Spleen (tissue), 11 donors: Measurements from ENCODE around the gene SPON1. TPM values are rescaled to one million over a fixed set of nuclear protein-coding genes. Genes with fewer than 3 reads are reported as not detected.
"Not testable (repeated sequence)": the region's sequence is repeated elsewhere in the genome, so short reads cannot be mapped to it uniquely, and the experiment has no call there.

ENCODE experiments used
- DNase-seq: peaks from one replicate; pipeline ENCODE4 v3.0.0-alpha.2; 2020
- H3K27ac ChIP-seq, 8 donors: fragments of 200-600 bp; sonication (generic) in 7 of 8; 1 replicate in 4 of 8; 2 replicates in 4 of 8; pipeline versions ENCODE4 v1.5.0 to v1.8.0; 2016 to 2021; ENCODE audit warnings: inconsistent platforms in 4 of 8, mild to moderate bottlenecking in 4 of 8, moderate library complexity in 1 of 8
- H3K27me3 ChIP-seq, 7 donors: fragments of 200-600 bp; sonication (generic) in 6 of 7; replicated peaks in 1 of 7; 1 replicate in 4 of 7; 2 replicates in 3 of 7; pipeline versions ENCODE4 v1.5.0 to v1.8.0; 2016 to 2021; ENCODE audit warnings: inconsistent platforms in 3 of 7, mild to moderate bottlenecking in 1 of 7
- H3K36me3 ChIP-seq, 6 donors: fragments of 200-600 bp; sonication (generic) in 5 of 6; 1 replicate in 4 of 6; 2 replicates in 2 of 6; pipeline versions ENCODE4 v1.5.0 to v1.8.0; 2016 to 2021; ENCODE audit warnings: inconsistent platforms in 2 of 6
- H3K4me1 ChIP-seq, 6 donors: fragments of 200-600 bp; sonication (generic) in 5 of 6; 1 replicate in 3 of 6; 2 replicates in 3 of 6; pipeline versions ENCODE4 v1.5.0 to v1.8.0; 2016 to 2021; ENCODE audit warnings: inconsistent platforms in 3 of 6
- H3K4me3 ChIP-seq, 8 donors: fragments of 200-600 bp; sonication (generic) in 7 of 8; 1 replicate in 4 of 8; 2 replicates in 4 of 8; pipeline versions ENCODE4 v1.5.0 to v1.8.0; 2016 to 2021; ENCODE audit warnings: inconsistent platforms in 4 of 8, mild to moderate bottlenecking in 4 of 8, moderate library complexity in 2 of 8
- H3K9me3 ChIP-seq, 8 donors: fragments of 200-600 bp; sonication (generic) in 7 of 8; 1 replicate in 4 of 8; 2 replicates in 4 of 8; pipeline versions ENCODE4 v1.5.0 to v1.8.0; 2016 to 2021; ENCODE audit warnings: inconsistent platforms in 4 of 8
- POLR2A ChIP-seq, 3 donors: fragments of 450-650 bp; IDR thresholded peaks; one replicate each; pipeline ENCODE4 v1.5.1; 2017; ENCODE audit warnings: antibody characterized with exemption in 3 of 3, mild to moderate bottlenecking in 1 of 3
- POLR2AphosphoS5 ChIP-seq, 3 donors: sonication (generic); formaldehyde crosslinking; IDR thresholded peaks; one replicate each; pipeline ENCODE4 v1.5.1; 2017; ENCODE audit warnings: antibody characterized with exemption in 3 of 3
- WGBS, 5 donors: extraction: QIAGEN DNeasy Blood & Tissue Kit in 3 of 5; methylation state at CpG; one replicate each; pipeline versions ENCODE4 v1.1.5 to v1.1.7; 2013 to 2018; 5-methylcytosine and 5-hydroxymethylcytosine counted together
- intact Hi-C: fragments of 100-400 bp; cut with DNase I; formaldehyde crosslinking; loops from one replicate; pipeline ENCODE4 v1.15.0; 2023; ENCODE audit warnings: low total_unique reads
- polyA plus RNA-seq, 3 donors: library from polyadenylated mRNA; stranded (reverse); fragments of 200-250 nt; gene quantifications; one replicate each; pipeline ENCODE4 v1.2.1, GENCODE V29; 2013
- total RNA-seq, 7 donors: library from RNA; depleted of rRNA in 3 of 7; stranded (reverse); fragments of >200 nt in 3 of 7; fragmentation: NEBNext Ultra II Directional in 4 of 7; extraction: Animal tissue kit (Norgen Biotek cat#: 25700) in 4 of 7; gene quantifications; one replicate each; pipeline versions ENCODE4 v1.1.0 to v1.2.1, GENCODE V29; 2016 to 2021
- TF ChIP-seq, protein P1 (sequence below), 11 experiments: fragments of 200-600 bp in 7 of 11; fragments of 450-650 bp in 4 of 11; sonication (generic) in 4 of 11; IDR thresholded peaks in 8 of 11; conservative IDR thresholded peaks in 3 of 11; 1 replicate in 7 of 11; 2 replicates in 4 of 11; pipeline versions ENCODE4 v1.4.0 to v1.8.0; 2016 to 2021; ENCODE audit warnings: antibody characterized with exemption in 11 of 11, inconsistent platforms in 4 of 11, mild to moderate bottlenecking in 1 of 11
- donor health status: healthy with polysubstance abuse.
- donor health status: DM: no; HTN: no; CAD: no; lungs with moderate emphysema.
- donor health status: DM: no; HTN: no; CAD: no.
- donor health status: Bipolar disorder and iron deficiency.
- donor health status: healthy.
- donor health status: DM: no; HTN: no; CAD: no.
- donor health status: DM: yes; HTN: yes; CAD: no.

SPON1 gene
- total and polyA plus RNA-seq, 10 donors: 0.72 to 99.2 (median 10.1) TPM

DNA sequence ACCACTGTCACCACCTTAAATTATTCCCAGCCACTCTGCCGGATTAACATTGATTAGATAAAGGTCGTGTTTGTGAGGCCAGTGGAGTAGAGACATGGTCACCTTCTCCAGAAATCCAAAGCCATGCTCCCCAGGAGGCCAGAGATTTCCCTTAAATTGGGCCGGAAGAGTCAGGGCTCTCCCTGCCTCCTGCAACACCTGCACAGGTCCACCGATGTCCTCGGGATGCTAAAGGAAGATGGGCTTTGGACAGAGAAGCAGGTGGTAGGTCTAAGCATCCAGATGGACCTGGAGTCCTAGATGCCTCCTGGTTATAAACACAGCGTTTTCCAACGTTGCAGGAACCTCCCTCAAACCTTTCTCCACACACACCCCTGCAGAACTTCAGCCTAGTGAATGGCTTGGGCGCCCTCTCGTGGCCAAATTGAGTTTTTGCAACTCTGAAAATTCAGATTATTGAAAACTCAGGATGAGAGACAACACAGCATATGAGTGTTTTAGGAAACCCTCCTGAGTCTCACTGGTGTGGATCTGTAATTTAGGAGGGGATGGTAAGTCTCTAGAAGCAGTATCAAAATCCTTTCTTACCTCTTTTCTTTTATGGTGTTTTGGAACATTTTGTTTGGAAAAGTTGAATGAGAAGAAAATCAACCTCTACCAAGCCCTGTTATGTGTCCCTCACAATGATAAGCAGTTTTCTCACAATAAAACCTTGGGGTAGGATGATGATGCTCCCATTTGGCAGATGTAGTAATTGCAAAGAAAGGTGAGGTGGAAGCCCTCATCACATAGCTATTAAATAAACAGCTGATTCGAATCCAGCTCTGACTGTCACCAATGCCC, 286.8 kb downstream of the SPON1 start:
- H3K27ac ChIP-seq: no peak overlapping the region
- 20 to 25% (median 22%) methylated on average over 10 of the region's 10 CpGs for WGBS, 5 donors
- H3K4me3 ChIP-seq: peak overlapping the region in 1 of 8 donors; percentile 36
- H3K27me3 ChIP-seq: peaks cover 0 to 35% (median 0%) of the 10 kb centered on the region in 7 donors
- intact Hi-C loops: loop anchor here (5.0 kb wide), 2 partner anchors 292 to 477 kb away; no protein-coding TSS in a partner anchor
- peak; percentile 86 for DNase-seq
- no peak for TF ChIP-seq POLR2A (IDR thresholded peaks at IDR 0.05)
- TF ChIP-seq POLR2AphosphoS5 (IDR thresholded peaks at IDR 0.05): no peak
- TF ChIP-seq, protein P1, sequence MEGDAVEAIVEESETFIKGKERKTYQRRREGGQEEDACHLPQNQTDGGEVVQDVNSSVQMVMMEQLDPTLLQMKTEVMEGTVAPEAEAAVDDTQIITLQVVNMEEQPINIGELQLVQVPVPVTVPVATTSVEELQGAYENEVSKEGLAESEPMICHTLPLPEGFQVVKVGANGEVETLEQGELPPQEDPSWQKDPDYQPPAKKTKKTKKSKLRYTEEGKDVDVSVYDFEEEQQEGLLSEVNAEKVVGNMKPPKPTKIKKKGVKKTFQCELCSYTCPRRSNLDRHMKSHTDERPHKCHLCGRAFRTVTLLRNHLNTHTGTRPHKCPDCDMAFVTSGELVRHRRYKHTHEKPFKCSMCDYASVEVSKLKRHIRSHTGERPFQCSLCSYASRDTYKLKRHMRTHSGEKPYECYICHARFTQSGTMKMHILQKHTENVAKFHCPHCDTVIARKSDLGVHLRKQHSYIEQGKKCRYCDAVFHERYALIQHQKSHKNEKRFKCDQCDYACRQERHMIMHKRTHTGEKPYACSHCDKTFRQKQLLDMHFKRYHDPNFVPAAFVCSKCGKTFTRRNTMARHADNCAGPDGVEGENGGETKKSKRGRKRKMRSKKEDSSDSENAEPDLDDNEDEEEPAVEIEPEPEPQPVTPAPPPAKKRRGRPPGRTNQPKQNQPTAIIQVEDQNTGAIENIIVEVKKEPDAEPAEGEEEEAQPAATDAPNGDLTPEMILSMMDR (IDR thresholded peaks at IDR 0.05 in 8 of 11, conservative IDR thresholded peaks at IDR 0.05 in 3 of 11): peak; percentile 57 to 86 (median 78)
- no peaks in the 10 kb centered on the region for H3K36me3 ChIP-seq
- no peaks in the 10 kb centered on the region for H3K9me3 ChIP-seq
- peaks cover 9 to 26% (median 16%) of the 10 kb centered on the region in 6 donors for H3K4me1 ChIP-seq

DNA sequence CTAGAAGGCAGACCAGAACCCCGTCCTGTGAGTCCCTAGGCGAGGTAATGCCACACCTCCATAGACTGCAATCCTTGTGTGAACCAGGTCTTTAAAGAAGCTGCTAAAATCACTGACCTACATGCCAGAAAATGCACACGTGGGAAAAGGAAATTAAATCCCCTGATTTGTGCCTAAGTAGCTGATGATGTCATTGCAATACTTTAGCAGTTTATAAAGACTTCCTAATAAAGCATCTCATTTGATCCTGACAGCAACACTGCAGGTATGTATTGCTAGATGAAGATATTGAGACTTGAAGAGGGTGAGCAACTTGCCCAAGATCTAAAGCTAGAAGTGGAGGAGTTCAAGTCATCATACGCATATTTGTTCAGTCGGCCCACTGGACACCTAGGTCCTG, 289.2 kb downstream of the SPON1 start:
- 44 to 83% (median 75%) methylated on average over 5 of the region's 5 CpGs for WGBS, 5 donors
- intact Hi-C loops: no loop called here
- no peaks in the 10 kb centered on the region for H3K9me3 ChIP-seq
- no peaks in the 10 kb centered on the region for H3K36me3 ChIP-seq
- H3K4me1 ChIP-seq: peaks cover 9 to 26% (median 16%) of the 10 kb centered on the region in 6 donors
- H3K4me3 ChIP-seq: no peak overlapping the region
- H3K27me3 ChIP-seq: peaks cover 0 to 35% (median 0%) of the 10 kb centered on the region in 7 donors
- TF ChIP-seq POLR2AphosphoS5 (IDR thresholded peaks at IDR 0.05): no peak
- TF ChIP-seq, protein P1 (IDR thresholded peaks at IDR 0.05 in 8 of 11, conservative IDR thresholded peaks at IDR 0.05 in 3 of 11): no peak
- no peak for TF ChIP-seq POLR2A (IDR thresholded peaks at IDR 0.05)
- DNase-seq: no peak
- no peak overlapping the region for H3K27ac ChIP-seq

DNA sequence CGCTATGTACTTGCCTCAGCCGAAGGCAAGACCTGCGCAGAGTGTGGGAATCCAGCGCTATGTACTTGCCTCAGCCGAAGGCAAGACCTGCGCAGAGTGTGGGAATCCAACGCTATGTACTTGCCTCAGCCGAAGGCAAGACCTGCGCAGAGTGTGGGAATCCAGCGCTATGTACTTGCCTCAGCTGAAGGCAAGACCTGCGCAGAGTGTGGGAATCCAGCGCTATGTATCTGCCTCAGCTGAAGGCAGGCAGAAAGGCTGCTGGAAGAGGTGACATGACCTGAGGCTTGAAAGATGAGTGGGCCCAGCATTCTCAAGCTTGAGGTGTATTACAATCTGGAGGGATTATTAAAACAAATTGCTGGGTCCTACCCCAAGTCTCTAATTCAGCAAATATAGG, 290.0 kb downstream of the SPON1 start:
- DNase-seq, intact Hi-C loops, H3K36me3 ChIP-seq, H3K27ac ChIP-seq, H3K4me3 ChIP-seq, H3K9me3 ChIP-seq: not testable (repeated sequence)
- Histone ChIP-seq H3K4me1 (peaks cover 9 to 24% (median 16%) of the 10 kb centered on the region in 6 donors), H3K27me3 (peaks cover 0 to 30% (median 0%) of the 10 kb centered on the region in 7 donors)
- 95 to 97% (median 96%) methylated on average over 3 to 8 of the region's 12 CpGs for WGBS, 5 donors

DNA sequence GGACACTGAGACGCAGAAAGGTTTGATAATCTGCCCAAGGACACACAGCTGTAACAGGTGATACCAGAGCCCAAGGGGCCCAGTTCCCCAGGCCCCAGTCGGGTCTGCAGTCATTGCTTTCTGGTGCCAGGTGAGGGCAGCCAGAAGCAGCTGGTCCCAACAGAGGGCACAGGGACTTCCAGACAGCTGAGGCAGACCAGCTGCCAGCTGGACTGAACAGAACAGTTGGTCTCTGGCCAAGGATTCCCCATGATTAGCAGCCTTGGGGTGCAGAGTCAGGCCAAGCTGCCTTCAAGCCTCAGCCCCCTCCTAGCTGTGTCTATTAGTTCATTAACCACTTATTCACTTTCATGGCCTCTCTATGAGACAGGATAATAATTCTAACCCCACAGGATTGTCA, 290.9 kb downstream of the SPON1 start:
- intact Hi-C loops: no loop called here
- WGBS, 5 donors: 53 to 74% (median 69%) methylated on average over 2 of the region's 2 CpGs
- H3K4me3 ChIP-seq: no peak overlapping the region
- no peak for DNase-seq
- H3K9me3 ChIP-seq: no peaks in the 10 kb centered on the region
- H3K36me3 ChIP-seq: no peaks in the 10 kb centered on the region
- peaks cover 0 to 30% (median 0%) of the 10 kb centered on the region in 7 donors for H3K27me3 ChIP-seq
- no peak for TF ChIP-seq POLR2AphosphoS5 (IDR thresholded peaks at IDR 0.05)
- no peak for TF ChIP-seq POLR2A (IDR thresholded peaks at IDR 0.05)
- TF ChIP-seq, protein P1 (IDR thresholded peaks at IDR 0.05 in 8 of 11, conservative IDR thresholded peaks at IDR 0.05 in 3 of 11): no peak
- H3K4me1 ChIP-seq: peaks cover 9 to 15% (median 12%) of the 10 kb centered on the region in 6 donors
- H3K27ac ChIP-seq: peak overlapping the region in 2 of 8 donors; percentile 22 to 33
